Stimulated activated naive CD4-positive, alpha-beta T cell (primary cell): Measurements from ENCODE around the gene GPR65.
A peak's percentile ranks its signal among the peaks of the same experiment; 100 is the strongest.

Experiments used
- DNase-seq, 6 experiments: peaks; one replicate each; lab custom pipeline; 2025; lab: John Stamatoyannopoulos, UW

GPR65 gene, protein sequence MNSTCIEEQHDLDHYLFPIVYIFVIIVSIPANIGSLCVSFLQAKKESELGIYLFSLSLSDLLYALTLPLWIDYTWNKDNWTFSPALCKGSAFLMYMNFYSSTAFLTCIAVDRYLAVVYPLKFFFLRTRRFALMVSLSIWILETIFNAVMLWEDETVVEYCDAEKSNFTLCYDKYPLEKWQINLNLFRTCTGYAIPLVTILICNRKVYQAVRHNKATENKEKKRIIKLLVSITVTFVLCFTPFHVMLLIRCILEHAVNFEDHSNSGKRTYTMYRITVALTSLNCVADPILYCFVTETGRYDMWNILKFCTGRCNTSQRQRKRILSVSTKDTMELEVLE

DNA sequence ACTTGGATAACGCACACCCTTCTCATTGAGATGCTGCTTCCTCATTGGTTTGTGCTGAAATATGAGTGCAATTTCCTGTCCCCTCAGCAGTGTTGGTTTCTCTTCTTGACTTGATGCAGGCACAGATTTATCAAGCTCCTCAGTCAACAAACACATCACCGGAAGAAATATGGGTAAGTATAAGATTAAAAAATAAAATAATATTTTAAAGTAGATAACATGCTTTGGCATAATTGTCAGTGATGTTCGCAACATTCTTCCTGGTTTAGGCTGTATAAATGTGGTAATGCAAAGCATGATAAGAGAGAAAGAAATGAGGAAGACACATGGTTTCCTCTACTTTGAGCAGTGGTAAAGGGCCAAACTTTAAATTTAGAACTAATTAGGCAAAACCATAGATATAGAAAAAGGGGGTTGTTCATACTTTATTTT, at the start of gene GPR65:
TSS of gene GPR65 (plus strand) at position 86 of the 432 bp plus-strand sequence. CDS start 5,713 bp downstream, outside the sequence.
- DNase-seq = peak in 4 of 6 experiments; percentile 14 to 70 (median 67)

DNA sequence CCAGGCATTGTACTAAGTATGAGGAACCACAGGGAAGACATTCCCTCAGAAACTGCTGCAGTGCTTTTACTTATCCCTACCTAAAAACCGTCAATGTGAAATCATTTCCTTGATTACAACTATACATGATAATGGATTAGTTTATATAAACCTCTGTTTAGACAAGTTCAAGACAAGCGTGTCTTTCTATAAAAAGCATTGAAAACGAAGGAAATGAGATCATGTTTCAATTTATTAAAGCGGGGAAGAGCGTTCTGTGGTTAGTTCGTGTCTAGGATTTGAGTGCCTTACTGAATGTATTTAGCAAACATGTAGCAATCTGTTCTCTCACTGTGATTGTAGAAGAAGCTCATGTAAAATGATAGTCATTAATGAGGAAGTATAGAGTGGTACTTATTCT, 49.4 kb upstream of the GPR65 start:
- no peak for DNase-seq

DNA sequence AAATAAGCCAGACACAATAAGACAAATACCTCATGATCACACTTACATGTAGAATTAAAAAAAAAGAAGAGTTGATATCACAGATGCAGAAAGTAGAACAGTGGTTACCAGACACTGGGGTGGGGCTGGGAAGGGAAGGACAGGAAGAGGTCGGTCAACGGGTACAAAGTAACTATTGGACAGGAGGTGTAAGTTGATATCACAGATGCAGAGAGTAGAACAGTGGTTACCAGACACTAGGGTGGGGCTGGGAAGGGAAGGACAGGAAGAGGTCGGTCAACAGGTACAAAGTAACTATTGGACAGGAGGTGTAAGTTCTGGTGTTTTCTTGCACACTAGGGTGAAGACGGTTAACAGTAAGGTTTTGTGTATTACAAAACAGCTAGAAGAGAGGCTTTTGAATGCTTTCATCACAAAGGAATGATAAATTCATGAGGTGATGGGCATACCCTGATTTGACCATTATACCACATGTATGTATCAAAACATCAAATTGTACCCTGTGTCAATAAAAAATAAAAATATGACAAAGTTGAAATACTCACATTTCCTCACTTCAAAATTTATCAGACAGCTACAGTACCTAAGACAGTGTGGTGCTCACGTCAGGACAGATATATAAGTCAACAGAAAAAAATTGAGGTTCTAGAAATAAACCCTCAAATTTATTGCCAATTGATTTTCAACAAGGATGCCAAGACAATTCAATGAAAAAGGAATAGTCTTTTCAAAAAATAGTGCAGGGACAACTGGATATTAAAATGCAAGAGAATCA, 44.7 kb upstream of the GPR65 start:
- DNase-seq = no peak

DNA sequence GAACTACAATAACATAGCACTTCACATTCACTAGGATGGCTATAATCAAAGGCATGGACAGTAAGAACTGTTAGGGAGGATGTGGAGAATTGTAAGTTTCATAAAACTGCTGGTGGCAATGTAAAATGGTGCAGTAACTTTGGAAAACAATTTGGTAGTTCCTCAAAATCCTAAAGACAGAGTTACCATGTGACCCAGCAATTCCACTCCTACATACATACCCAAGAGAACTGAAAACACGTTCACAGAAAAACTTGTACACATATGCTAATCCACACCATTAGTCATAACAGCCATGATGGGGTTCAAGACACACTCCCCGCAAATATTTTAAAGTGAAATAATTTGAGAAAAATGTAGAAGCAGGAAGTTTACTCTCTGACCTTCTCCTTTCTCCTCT, 43.7 kb upstream of the GPR65 start:
- no peak for DNase-seq

DNA sequence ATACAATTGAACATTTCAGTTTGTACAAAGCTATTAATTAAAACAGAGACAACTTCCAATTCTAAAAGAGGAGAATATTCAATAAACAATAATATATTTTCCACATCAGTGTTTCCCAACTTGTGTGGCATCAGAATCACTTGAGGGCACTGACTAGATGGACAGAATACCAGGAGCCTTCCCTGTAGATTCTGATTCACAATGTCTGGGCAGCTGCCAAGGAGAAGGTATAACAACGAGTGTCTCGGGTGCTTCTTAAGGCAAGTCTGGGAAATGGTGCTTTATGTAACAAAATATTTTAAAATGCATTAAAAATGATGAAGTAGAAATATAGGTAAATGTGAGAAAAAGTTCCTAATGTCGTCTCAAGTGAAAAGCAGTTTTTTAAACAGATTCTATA, 38.1 kb upstream of the GPR65 start:
- no peak for DNase-seq

DNA sequence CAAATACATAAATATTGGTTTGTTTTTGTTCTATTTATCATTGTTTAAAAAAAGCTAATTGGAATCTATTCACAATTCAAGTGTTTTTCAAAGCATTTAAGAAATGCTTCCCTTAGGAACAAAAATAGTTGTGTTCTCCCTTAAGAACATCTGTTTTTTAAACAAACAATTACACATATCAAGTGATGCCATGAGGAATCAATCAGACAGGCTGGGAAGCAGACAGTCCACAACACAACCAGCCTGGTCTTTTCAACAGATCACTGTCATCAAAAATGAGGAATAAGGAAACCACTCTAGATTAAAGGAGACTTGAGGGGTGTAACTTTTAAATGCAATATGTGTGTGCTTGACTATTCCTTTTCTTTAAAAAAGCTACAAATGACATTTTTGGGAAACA, 37.4 kb upstream of the GPR65 start:
- DNase-seq = no peak

DNA sequence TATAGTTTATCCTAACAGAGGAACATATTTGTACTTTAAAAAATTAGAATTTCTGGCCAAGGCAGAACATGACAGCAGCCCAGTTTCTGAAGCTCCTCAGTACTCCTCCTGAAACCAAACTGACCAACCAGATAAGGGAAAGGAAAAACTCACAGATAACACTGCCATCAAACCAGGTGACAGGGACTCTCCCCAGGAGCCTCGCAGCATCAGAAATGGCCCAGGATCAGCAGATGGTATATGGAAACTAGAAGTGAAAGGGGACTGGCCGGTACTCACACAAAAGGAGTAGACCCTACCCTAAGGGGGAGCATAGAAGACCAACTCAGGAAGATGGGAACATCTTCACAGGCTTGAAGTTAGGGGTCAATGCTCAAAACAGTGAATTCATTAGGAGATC, 33.9 kb upstream of the GPR65 start:
- no peak for DNase-seq

DNA sequence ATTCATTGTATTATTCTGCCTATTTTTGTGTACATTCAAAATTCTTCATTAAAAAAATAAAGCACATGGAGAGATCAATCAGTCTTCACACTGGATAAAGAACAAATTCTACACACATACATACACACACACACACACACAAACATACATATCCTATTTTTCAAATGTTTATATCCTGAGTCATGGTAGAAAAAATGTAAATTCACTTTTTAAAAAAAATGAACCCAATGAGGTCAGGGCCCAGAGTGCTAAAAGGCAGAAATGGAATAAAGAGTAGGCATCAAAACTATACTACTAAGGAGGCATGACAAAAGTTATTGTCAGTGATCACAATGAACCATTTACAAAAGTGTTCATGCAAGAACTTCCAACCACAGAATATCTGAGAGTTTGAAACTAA, 29.3 kb upstream of the GPR65 start:
- DNase-seq = no peak

DNA sequence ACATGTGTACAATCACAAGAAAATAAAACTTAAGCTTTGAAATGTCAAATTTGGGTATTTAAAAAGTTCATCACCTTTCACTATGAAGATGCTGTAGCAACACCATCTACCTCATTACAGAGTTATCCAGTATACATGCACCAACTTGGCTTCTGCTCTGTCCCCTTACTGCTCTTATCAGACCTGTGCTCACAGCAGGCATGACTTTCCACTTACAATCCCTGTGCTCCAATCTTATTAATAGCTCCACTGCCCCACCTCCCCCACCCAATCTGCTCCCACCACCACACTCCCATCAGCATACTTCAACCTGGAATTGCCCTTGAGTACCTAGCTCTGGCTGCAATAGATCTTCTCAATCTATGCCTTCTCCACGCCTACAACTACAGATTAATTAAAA, 25.2 kb upstream of the GPR65 start:
- DNase-seq = no peak

DNA sequence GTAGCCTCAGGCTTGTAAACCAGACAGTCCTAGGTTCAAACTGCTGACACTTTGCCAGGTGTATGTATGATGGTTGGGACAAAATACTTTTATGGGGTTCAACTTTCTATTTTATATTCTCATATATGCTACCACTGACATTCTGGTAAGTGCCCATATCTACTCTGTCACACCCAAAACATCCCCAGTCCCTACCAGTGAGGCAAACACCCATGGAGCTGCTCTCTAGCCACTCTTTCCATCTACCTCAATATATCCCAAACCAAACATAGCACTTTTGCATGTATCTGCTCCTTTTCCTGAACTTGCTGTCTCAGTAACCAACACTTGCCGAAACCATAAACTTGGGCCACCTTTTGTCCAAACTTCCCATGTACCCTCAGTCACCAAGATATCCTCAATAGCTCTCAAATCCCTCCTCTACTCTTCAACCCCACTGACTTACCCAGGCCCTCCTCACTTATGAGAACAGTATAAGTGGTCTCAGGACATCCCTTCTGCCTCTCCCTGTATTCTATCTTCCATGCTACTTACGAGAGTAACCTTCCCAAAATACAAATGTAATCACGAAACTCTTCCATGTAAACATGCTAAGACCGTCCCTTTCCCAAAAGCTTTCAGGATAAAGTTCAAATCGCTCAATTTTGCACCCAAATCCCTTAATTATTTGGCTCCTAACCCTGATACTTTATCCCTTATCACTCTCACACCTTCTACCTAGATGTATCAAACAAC, 15.5 kb upstream of the GPR65 start:
- no peak for DNase-seq

DNA sequence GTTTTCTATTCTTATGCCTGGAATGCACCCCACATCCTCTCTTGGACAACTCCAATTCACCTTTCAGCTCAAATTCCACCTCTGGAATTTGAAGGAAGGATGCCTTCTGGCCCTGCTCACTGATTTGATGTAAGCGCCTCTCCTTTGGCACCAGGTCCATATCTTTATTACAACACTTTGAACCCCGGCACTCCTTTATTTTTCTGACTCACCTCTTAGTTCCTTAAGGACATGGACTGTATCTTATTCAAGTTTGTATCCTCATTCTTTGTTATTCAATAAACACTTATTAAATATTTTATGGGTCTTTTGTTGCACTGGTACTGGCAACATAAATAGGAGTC, 15.0 kb upstream of the GPR65 start:
- no peak for DNase-seq

DNA sequence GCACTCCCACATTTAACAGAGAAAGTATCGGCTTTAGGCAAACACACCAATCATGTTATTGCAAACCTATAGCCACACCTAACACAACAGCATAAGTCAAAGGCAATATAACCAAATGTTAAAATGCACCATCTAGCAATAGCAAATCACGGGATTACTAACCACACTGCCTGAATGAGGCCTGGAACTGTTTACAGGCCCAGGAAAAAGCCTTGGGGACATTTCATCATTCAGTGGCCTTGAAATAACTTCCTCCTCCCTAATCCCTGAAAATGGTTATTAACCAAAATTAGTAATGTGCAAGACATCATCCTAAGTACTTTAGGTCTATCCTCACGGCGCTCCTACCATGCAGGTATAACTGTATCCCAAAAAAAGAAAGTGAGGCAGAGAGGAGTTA, 14.3 kb upstream of the GPR65 start:
- DNase-seq = no peak

DNA sequence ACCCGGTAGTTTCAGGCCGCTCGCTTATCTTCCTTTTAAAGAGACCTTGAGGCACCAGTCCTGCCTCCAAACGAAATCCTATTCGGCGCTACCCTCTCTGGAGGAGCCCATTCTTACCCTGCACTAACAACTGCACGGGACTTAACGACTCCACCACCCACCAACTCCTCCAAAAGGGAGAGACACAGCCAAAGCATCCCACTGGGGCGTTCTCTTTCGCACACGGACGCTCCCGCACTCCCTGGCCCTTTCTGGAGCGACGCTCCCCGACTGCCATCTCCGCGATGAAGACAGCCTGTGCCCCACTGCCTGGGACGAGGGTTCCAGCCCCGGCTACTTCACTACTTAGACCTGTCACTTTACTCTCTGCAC, 12.6 kb upstream of the GPR65 start:
- no peak for DNase-seq

DNA sequence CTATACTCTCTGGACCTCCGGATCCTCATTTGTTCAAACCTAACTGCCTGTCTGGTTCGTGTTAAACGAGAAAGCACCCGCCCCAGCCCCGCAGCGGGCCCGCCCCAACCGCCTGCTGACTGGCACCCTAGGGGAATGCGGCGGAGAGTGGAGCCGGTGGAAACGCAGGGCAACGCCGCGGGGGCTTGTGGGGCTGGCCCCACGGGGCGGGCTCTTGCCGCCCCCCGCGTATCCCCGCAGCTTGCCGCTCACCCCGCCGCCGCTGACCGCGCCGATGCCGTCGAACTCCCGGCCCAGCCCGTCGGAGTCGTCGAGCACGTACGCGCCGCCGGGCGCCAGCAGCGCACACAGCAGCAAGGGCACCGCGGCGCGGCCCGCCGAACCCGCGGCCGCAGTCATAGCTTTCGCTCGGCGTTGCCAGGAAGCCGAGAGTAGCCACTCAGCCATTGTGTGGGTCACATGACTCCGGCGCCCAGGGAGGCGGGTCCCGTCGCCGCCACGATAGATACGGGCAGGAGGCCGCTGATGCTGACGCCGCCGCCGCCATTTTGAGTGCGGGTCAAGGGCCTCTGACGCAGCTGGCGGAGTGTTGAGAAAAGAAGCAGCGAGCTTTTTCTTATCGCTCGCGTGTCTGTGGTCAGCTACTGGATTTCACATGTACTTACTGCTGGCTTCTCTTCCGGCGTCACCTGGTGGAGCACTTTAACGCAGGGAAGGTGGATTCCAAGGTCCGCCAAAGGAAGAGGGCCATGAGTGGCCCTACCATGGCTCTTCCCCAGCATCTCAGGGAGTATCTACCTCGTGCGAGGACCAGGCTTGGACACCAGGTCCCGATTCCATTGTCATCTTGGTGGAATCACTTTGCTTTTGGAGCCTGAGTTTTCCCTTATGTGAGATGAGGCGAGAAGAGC, 12.0 kb upstream of the GPR65 start, which contains the start of gene GALC:
TSS of gene GALC (minus strand) at position 465 of the 911 bp plus-strand sequence. CDS start at position 447, 18 bp downstream.
- DNase-seq = peak; percentile 87 to 93 (median 92)

DNA sequence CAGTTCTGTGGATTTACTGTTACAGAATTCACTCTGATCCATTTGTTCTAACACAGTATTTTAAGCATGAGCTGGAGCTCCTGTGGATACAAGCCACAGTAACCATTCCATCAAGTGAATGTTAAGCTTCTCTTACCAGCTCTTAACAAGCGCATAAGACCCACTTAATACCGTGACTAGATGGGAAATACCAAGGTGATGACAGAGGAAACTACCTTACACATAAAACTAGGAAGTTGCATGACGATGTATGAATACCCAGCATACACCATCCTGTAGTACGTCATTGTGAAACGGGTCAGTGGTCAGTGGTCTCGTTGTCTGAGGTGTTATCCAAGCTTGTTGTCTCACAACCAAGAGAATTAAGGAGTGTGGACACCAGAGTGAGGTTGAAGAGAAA, 10.0 kb upstream of the GPR65 start:
- DNase-seq = no peak

DNA sequence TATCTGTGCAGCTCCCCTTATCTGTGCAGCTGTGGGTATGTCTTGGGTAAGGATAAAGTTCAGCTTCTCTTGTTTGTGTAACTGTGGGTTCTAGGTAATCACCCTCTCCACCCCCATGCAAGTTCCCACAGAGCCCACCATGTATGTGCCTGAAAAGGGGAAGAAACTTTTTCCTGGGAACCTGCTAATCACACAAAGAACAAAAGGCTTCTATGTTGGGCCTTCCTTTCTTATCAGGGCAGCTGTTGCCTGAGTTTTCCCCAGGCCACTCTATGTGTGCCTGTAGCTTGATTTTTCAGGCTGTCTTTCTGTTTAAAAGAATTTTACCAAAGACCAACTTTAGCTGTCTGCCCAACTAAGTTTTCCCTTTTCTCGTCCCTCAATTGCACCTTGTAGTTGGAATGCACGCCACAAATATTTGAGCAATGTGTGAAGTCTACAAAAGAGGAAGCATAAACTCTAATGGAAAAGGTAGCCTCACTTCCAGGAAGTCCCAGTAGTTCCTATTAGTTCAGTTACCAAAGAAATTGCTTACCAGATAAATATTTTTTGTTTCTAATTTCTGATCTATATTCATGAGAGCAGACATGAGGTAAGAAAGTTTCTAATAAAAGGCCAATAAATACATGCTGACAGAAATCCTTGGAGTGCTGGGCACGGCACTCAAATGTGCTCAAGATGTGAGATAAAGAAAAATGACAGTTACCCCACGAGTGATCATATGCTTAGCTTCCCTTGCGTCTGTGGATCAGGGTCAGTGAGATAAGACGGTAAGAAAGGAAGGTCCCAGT, 9.2 kb upstream of the GPR65 start:
- DNase-seq = no peak

DNA sequence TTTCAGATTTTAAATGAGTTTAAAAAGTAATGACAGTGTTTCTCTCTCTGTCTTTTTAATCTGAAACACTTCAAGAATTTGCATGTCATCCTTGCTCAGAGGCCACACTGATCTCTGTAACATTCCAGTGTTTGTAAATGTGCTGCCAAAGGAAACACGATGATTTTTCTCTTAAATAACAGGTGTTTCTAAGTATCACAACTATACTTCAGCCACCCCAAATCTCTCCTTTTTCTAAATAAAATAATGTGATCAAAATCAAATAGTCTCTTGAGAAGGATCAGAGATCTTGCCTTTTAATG, 8.7 kb upstream of the GPR65 start:
- no peak for DNase-seq

DNA sequence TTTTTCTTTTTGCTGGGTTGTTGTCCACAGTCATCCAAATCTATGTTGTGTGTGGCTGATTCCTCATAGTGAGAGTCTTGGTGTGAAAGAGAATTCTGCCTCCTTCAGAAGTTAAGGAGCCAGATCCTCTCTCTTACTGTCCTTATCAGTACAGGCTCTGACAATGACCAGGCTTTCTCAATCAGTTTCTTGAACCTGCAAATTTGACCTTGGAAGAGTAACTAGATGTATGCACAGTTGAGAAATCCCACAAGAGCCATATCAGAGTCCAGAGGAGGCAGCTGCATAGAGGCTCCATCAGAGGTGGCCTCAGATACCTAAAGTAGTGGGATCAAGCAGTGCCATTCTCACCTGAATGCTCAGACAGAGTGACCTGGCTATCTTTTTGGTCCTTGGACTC, 6.5 kb upstream of the GPR65 start:
- no peak for DNase-seq

DNA sequence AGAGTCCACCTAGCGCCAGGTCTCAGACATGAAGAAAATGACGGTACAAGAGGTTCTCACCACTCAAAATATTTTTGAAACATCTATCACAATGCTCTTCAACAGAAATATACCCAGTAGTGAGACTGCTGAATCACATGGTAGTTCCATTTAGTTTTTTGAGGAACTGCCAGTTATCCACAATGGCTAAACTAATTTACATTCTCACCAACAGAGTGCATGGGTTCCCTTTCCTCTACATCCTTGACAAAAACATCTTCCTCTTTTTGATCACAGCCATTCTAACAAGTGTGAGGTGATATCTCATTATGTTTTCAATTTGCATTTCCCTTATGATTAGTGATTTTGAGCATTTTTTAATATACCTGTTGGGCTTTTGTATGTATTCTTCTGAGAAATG, 5.7 kb upstream of the GPR65 start:
- DNase-seq = no peak

DNA sequence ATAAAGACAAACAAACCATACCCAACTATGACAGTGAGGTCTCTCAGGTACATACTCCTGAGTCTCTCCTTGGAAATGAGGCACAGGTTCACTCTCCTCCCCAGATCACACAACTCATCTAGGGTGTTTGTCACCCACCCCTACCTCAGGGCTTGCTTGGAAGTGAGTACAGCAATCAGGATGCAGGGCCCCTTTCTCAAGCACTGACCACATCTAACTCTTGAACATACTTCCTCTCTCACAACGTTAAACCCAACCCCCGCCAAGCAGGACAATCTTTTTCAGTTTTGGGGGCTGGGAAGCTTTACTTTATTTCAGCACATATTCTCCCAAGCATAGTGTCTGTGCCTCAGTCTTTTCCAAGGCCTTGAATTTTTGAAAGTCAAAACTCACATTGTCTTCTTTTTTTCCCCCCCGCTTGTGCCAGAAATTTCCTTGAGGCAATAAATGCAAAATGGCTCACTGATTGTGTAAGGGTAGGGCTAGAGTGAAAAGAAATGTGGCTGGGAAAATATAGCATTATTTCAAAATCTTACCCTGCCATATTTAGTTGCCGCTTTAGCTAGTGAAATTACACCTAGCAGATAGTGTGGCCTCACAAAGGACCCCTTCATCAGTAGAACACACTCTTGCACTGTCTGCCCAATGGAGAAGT, 2.4 kb upstream of the GPR65 start:
- no peak for DNase-seq

DNA sequence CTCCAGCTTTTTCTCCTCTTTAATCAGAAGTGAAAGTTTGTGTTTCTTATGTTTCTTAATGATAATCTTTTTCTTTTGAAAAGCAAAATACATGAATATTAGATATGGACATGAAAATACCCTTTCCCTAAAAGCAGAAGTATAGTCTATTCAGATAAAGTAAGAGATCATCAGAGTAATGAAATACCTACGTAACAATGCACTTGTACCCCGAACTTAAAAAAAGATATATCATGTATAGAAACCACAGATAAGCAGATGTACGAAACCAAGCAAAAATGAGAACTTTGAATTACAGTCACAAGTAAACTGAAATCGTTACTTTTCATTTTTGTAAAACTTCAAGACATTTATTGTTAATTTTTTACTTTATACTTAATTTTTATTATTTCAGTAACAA, 1.5 kb upstream of the GPR65 start:
- no peak for DNase-seq
